ENCODE results near the gene VIPR1.

VIPR1 gene

GRCh38 chr3:42500909-42501308, 1.5 kb upstream of the VIPR1 start:
- no peak overlapping the region for H3K4me3 ChIP-seq (ENCODE audit: low read depth, low read length)
- POLR2A ChIA-PET, result no interaction called here
- no peaks in the 10 kb centered on the region for H3K9me3 ChIP-seq (ENCODE audit: control insufficient read depth, insufficient read depth, low read depth, low read length)
- no peaks in the 10 kb centered on the region for H3K36me3 ChIP-seq (ENCODE audit: control insufficient read depth in 2 of 2, insufficient read depth in 1 of 2, low read length in 2 of 2)
- TF ChIP-seq PRDM1 (tag by site-specific recombination; IDR thresholded peaks at IDR 0.05) (peak; percentile 78), ZFP69B (tag by site-specific recombination; IDR thresholded peaks at IDR 0.05) (no peak)
- CTCF ChIA-PET, result interaction anchor here (0.6 kb wide), 2 partner anchors 29 to 166 kb away, joined by 3 to 6 read pairs; no protein-coding TSS in a partner anchor
- no peak overlapping the region for H3K27ac ChIP-seq (ENCODE audit: extremely low read depth, low read depth, low read length)
- no peaks in the 10 kb centered on the region for H3K4me1 ChIP-seq (ENCODE audit: control insufficient read depth, insufficient read depth, low read length)

GRCh38 chr3:42501321-42501680, 1.1 kb upstream of the VIPR1 start:
- POLR2A ChIA-PET, result no interaction called here

GRCh38 chr3:42501681-42502428, 588 bp upstream of the VIPR1 start:
- Histone ChIP-seq H3K4me1 (ENCODE audit: control insufficient read depth, insufficient read depth, low read length) (no peaks in the 10 kb centered on the region), H3K9me3 (ENCODE audit: control insufficient read depth, insufficient read depth, low read depth, low read length) (no peaks in the 10 kb centered on the region), H3K36me3 (ENCODE audit: control insufficient read depth in 2 of 2, insufficient read depth in 1 of 2, low read length in 2 of 2) (no peaks in the 10 kb centered on the region), H3K27ac (ENCODE audit: extremely low read depth, low read depth, low read length) (no peak overlapping the region), H3K4me3 (ENCODE audit: low read depth, low read length) (peak overlapping the region; percentile 35)
- TF ChIP-seq REPIN1 (tag by site-specific recombination; IDR thresholded peaks at IDR 0.05; ENCODE audit: low read depth), result no peak
- TF ChIP-seq ZNF341 (tag by site-specific recombination; IDR thresholded peaks at IDR 0.05; ENCODE audit: low read depth), result peak; percentile 20; the same call in 1 of the 2 replicates
- 0 out of 2 replicates have a peak, but pooled peaks have one; percentile 11 for TF ChIP-seq ZNF398 (tag by site-specific recombination; IDR thresholded peaks at IDR 0.05)
- TF ChIP-seq MZF1 (tag by site-specific recombination; IDR thresholded peaks at IDR 0.05; ENCODE audit: borderline replicate concordance), result no peak
- 0 out of 2 replicates have a peak, but pooled peaks have one; percentile 41 for TF ChIP-seq ZNF777 (tag by site-specific recombination; IDR thresholded peaks at IDR 0.05; ENCODE audit: borderline replicate concordance)
- TF ChIP-seq SCRT2 (tag by site-specific recombination; IDR thresholded peaks at IDR 0.05), result 0 out of 2 replicates have a peak, but pooled peaks have one; percentile 37
- CTCF ChIA-PET, result interaction anchor here (0.7 kb wide), 1 partner anchor 94 kb away, joined by 3 read pairs; no protein-coding TSS in a partner anchor
- POLR2A ChIA-PET, result interaction anchor here (0.9 kb wide), 1 partner anchor 12 kb away, joined by 3 read pairs; no protein-coding TSS in a partner anchor

More at GRCh38 chr3:42501321-42501680, 1.1 kb upstream of the VIPR1 start:
- Histone ChIP-seq H3K27ac (ENCODE audit: extremely low read depth, low read depth, low read length) (no peak overlapping the region), H3K4me3 (ENCODE audit: low read depth, low read length) (no peak overlapping the region), H3K4me1 (ENCODE audit: control insufficient read depth, insufficient read depth, low read length) (no peaks in the 10 kb centered on the region), H3K36me3 (ENCODE audit: control insufficient read depth in 2 of 2, insufficient read depth in 1 of 2, low read length in 2 of 2) (no peaks in the 10 kb centered on the region), H3K9me3 (ENCODE audit: control insufficient read depth, insufficient read depth, low read depth, low read length) (no peaks in the 10 kb centered on the region)
- CTCF ChIA-PET, result interaction anchor here (0.7 kb wide), 1 partner anchor 93 kb away, joined by 3 read pairs; no protein-coding TSS in a partner anchor
- TF ChIP-seq ZSCAN5A (tag by site-specific recombination; IDR thresholded peaks at IDR 0.05) (no peak), ZNF121 (tag by site-specific recombination; IDR thresholded peaks at IDR 0.05) (no peak), ZSCAN16 (tag by site-specific recombination; IDR thresholded peaks at IDR 0.05) (no peak), ZBTB17 (tag by site-specific recombination; IDR thresholded peaks at IDR 0.05) (no peak), ZFP3 (tag by site-specific recombination; IDR thresholded peaks at IDR 0.05; ENCODE audit: low read depth) (no peak), ZNF792 (tag by site-specific recombination; IDR thresholded peaks at IDR 0.05) (no peak), ZBTB21 (tag by site-specific recombination; IDR thresholded peaks at IDR 0.05) (no peak), ZNF433 (tag by site-specific recombination; IDR thresholded peaks at IDR 0.05; ENCODE audit: low read depth) (no peak), ZNF133 (tag by site-specific recombination; IDR thresholded peaks at IDR 0.05) (no peak), ZBTB11 (tag by site-specific recombination; conservative IDR thresholded peaks at IDR 0.05; ENCODE audit: low read depth) (no peak), REPIN1 (tag by site-specific recombination; IDR thresholded peaks at IDR 0.05; ENCODE audit: low read depth) (no peak), ZSCAN23 (tag by site-specific recombination; IDR thresholded peaks at IDR 0.05) (no peak), ZNF211 (tag by site-specific recombination; IDR thresholded peaks at IDR 0.05; ENCODE audit: low read depth) (no peak), ZNF24 (tag by site-specific recombination; IDR thresholded peaks at IDR 0.05) (no peak), ZNF623 (tag by site-specific recombination; IDR thresholded peaks at IDR 0.05) (no peak), HOXD13 (CRISPR knock-in tag; IDR thresholded peaks at IDR 0.05; ENCODE audit: borderline replicate concordance) (no peak)
